Prostate gland (tissue), 2 donors: Measurements from ENCODE around the gene DST. TPM values are rescaled to one million over a fixed set of nuclear protein-coding genes. Genes with fewer than 3 reads are reported as not detected.

Experiments
- DNase-seq: peaks from one replicate; pipeline ENCODE4 v3.0.0-alpha.2; 2019; ENCODE audit warnings: low spot score
- H3K27ac ChIP-seq, 2 donors: fragments of 200-600 bp; sonication (generic); 2 replicates each; pipeline ENCODE4 v1.5.1; 2017 to 2019
- H3K27me3 ChIP-seq: fragments of 200-600 bp; sonication (generic); replicated peaks from 2 replicates; pipeline ENCODE4 v1.5.1; 2019; ENCODE audit not compliant: insufficient read depth
- H3K36me3 ChIP-seq, 2 donors: fragments of 200-600 bp; sonication (generic); 1 replicate in 1 of 2; 2 replicates in 1 of 2; pipeline versions ENCODE4 v1.5.1 to v1.8.1; 2017 to 2019
- H3K4me1 ChIP-seq: fragments of 200-600 bp; sonication (generic); replicated peaks from 2 replicates; pipeline ENCODE4 v1.5.1; 2019
- H3K4me3 ChIP-seq, 2 donors: fragments of 200-600 bp; sonication (generic); 2 replicates each; pipeline ENCODE4 v1.5.1; 2017 to 2019
- H3K9me3 ChIP-seq: fragments of 200-600 bp; sonication (generic); 2 replicates; pipeline ENCODE4 v1.5.1; 2017
- POLR2A ChIP-seq: fragments of 450-650 bp; IDR thresholded peaks from one replicate; pipeline ENCODE4 v1.6.1; 2016; ENCODE audit warnings: antibody characterized with exemption, mild to moderate bottlenecking
- POLR2AphosphoS5 ChIP-seq: sonication (generic); formaldehyde crosslinking; IDR thresholded peaks from one replicate; pipeline ENCODE4 v1.6.1; 2017; ENCODE audit warnings: antibody characterized with exemption
- WGBS: methylation state at CpG from one replicate; pipeline ENCODE4 v1.1.5; 2018; 5-methylcytosine and 5-hydroxymethylcytosine counted together
- intact Hi-C: fragments of 100-400 bp; cut with DNase I; formaldehyde crosslinking; loops from one replicate; pipeline ENCODE4 v1.14.2; 2022
- total RNA-seq, 2 donors: library from RNA; depleted of rRNA; stranded (reverse); fragments of >200 nt; gene quantifications; one replicate each; pipeline ENCODE4 v1.1.0, GENCODE V29; 2016
- TF ChIP-seq, protein P1 (sequence below), 4 experiments: fragments of 200-600 bp in 2 of 4; fragments of 450-650 bp in 2 of 4; sonication (generic) in 2 of 4; IDR thresholded peaks; 1 replicate in 3 of 4; 2 replicates in 1 of 4; pipeline ENCODE4 v1.5.1; 2016 to 2019; ENCODE audit warnings: antibody characterized with exemption in 4 of 4, mild to moderate bottlenecking in 2 of 4, moderate library complexity in 2 of 4

Gene DST
- total RNA-seq, 2 donors from 2014 or later = 131 to 242 TPM

DNA sequence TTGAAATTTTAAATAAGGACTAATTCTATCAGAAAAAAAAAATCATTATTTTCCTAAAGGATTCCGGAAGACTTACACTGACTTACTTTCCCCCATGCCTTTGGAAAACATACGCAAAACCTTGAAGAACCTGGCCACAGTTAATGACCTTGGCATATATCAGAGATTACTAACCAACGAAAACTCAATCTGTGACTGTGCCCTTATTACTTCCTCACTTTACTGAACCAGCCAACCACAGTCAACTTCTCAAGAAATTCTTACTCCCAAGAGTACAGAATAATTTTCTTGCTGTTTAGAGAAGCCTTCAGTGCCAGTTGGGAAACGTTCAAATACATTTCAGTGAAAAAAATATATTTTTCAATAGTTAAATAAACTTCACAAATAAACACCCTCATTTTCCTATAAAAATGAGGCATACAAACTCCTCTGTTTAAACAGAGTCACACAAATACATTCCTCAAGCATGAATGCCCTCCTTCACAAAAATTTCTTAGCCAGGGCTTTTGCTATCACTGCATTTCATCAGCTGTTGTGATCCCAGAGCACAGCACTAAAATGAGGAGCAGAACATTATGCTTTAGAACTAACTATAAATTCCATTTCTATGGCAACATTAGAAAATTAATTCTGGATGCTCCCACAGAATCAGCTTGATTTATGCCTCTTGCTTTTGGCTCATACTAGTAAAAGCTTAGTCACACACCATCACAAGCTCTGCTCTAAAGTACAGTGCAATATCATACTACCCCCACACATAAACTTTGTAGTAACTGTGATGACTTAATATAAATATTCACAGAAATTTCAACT lies 117.6 kb downstream of the DST start:
- intact Hi-C loops = no loop called here
- Histone ChIP-seq H3K27me3 (no peaks in the 10 kb centered on the region), H3K4me3 (no peak overlapping the region), H3K27ac (peak overlapping the region; percentile 46 to 50), H3K36me3 (no peaks in the 10 kb centered on the region), H3K9me3 (no peaks in the 10 kb centered on the region), H3K4me1 (no peaks in the 10 kb centered on the region)
- DNase-seq = no peak
- 35% methylated on average over 4 of the region's 4 CpGs for WGBS
- TF ChIP-seq, protein P1, sequence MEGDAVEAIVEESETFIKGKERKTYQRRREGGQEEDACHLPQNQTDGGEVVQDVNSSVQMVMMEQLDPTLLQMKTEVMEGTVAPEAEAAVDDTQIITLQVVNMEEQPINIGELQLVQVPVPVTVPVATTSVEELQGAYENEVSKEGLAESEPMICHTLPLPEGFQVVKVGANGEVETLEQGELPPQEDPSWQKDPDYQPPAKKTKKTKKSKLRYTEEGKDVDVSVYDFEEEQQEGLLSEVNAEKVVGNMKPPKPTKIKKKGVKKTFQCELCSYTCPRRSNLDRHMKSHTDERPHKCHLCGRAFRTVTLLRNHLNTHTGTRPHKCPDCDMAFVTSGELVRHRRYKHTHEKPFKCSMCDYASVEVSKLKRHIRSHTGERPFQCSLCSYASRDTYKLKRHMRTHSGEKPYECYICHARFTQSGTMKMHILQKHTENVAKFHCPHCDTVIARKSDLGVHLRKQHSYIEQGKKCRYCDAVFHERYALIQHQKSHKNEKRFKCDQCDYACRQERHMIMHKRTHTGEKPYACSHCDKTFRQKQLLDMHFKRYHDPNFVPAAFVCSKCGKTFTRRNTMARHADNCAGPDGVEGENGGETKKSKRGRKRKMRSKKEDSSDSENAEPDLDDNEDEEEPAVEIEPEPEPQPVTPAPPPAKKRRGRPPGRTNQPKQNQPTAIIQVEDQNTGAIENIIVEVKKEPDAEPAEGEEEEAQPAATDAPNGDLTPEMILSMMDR (IDR thresholded peaks at IDR 0.05) = no peak
- TF ChIP-seq POLR2AphosphoS5 (peak; percentile 55), POLR2A (no peak)

GRCh38 chr6:56522495-56523270 lies 120.0 kb downstream of the DST start:
- H3K4me3 ChIP-seq = no peak overlapping the region
- WGBS = 93% methylated on average over 3 of the region's 3 CpGs
- no peaks in the 10 kb centered on the region for H3K27me3 ChIP-seq
- intact Hi-C loops = no loop called here
- no peaks in the 10 kb centered on the region for H3K36me3 ChIP-seq
- TF ChIP-seq POLR2A (no peak), POLR2AphosphoS5 (no peak)
- TF ChIP-seq, protein P1 (IDR thresholded peaks at IDR 0.05) = no peak
- H3K9me3 ChIP-seq = no peaks in the 10 kb centered on the region
- H3K4me1 ChIP-seq = no peaks in the 10 kb centered on the region
- peak overlapping the region in 1 of 2 donors; percentile 22 for H3K27ac ChIP-seq
- no peak for DNase-seq

DNA sequence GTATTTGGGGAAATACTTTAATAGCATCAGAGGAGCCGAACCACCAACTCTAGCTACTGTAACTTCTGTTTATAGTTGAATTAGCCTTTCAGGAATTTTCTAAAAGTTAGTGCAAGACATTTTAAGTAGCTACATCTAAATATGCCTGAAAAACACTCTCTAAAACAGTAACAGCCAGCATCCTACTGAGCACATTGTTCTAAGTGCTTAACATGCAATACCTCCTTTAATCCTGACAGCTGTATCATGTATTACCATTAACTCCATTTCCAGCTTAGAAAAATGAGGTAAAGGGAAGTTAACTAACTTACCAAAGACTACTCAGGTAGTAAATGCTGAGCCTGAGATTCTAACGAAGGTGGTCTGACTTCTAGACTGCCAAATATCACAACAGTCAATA lies 120.7 kb downstream of the DST start:
- Histone ChIP-seq H3K9me3 (no peaks in the 10 kb centered on the region), H3K4me1 (no peaks in the 10 kb centered on the region), H3K27ac (peak overlapping the region; percentile 5 to 22), H3K27me3 (no peaks in the 10 kb centered on the region), H3K36me3 (no peaks in the 10 kb centered on the region), H3K4me3 (no peak overlapping the region)
- no peak for DNase-seq
- intact Hi-C loops = no loop called here
- TF ChIP-seq POLR2A (no peak), POLR2AphosphoS5 (no peak)
- TF ChIP-seq, protein P1 (IDR thresholded peaks at IDR 0.05) = no peak
- 50% methylated on average over 2 of the region's 2 CpGs for WGBS

- WGBS = 48% methylated on average over 2 of the region's 2 CpGs
- H3K4me1 ChIP-seq = no peaks in the 10 kb centered on the region
- H3K27ac ChIP-seq = peak overlapping the region; percentile 5 to 22
These were observed 121.2 kb downstream of the DST start for GRCh38 chr6:56521454-56521853.

GRCh38 chr6:56520218-56520617 lies 122.5 kb downstream of the DST start:
- Histone ChIP-seq H3K27ac (no peak overlapping the region), H3K27me3 (no peaks in the 10 kb centered on the region), H3K4me3 (no peak overlapping the region), H3K36me3 (no peaks in the 10 kb centered on the region), H3K9me3 (no peaks in the 10 kb centered on the region), H3K4me1 (no peaks in the 10 kb centered on the region)
- no peak for DNase-seq
- TF ChIP-seq, protein P1 (IDR thresholded peaks at IDR 0.05) = no peak
- TF ChIP-seq POLR2AphosphoS5 = no peak
- TF ChIP-seq POLR2A = no peak
- intact Hi-C loops = no loop called here
- WGBS = 93% methylated on average over 1 of the region's 1 CpG

More at GRCh38 chr6:56521454-56521853, 121.2 kb downstream of the DST start:
- no peak for TF ChIP-seq POLR2A
- Histone ChIP-seq H3K4me3 (no peak overlapping the region), H3K9me3 (no peaks in the 10 kb centered on the region), H3K27me3 (no peaks in the 10 kb centered on the region), H3K36me3 (no peaks in the 10 kb centered on the region)
- DNase-seq = no peak
- intact Hi-C loops = no loop called here
